Measurements from ENCODE around the gene SPECC1.
"Not testable (repeated sequence)": the region's sequence is repeated elsewhere in the genome, so short reads cannot be mapped to it uniquely, and the experiment has no call there.

SPECC1 gene

GRCh38 chr17:20246692-20247091 is 237.5 kb downstream of the SPECC1 start:
- DNase-seq: no peak

- DNase-seq: no peak
Observed at GRCh38 chr17:20253323-20253722, 244.2 kb downstream of the SPECC1 start.

- DNase-seq: no peak
Observed at GRCh38 chr17:20254541-20254940, 245.4 kb downstream of the SPECC1 start.

- no peak for DNase-seq
Observed at GRCh38 chr17:20256144-20256543, 247.0 kb downstream of the SPECC1 start.

GRCh38 chr17:20257008-20257407 is 247.8 kb downstream of the SPECC1 start:
- DNase-seq: no peak

- no peak for DNase-seq
Observed at GRCh38 chr17:20257798-20258197, 248.6 kb downstream of the SPECC1 start.

- no peak for DNase-seq
Observed at GRCh38 chr17:20259668-20260067, 250.5 kb downstream of the SPECC1 start.

GRCh38 chr17:20260268-20260667 is 251.1 kb downstream of the SPECC1 start:
- DNase-seq: no peak

- no peak for DNase-seq
Observed at GRCh38 chr17:20262226-20263114, 253.3 kb downstream of the SPECC1 start.

GRCh38 chr17:20263115-20263433 is 253.9 kb downstream of the SPECC1 start:
- not testable (repeated sequence) for DNase-seq

- no peak for DNase-seq
Observed at GRCh38 chr17:20263595-20263994, 254.4 kb downstream of the SPECC1 start.

- DNase-seq: no peak
Observed at GRCh38 chr17:20264996-20265395, 255.8 kb downstream of the SPECC1 start.

- DNase-seq: no peak
Observed at GRCh38 chr17:20266806-20267458, 257.8 kb downstream of the SPECC1 start.

GRCh38 chr17:20267459-20267842 is 258.3 kb downstream of the SPECC1 start:
- DNase-seq: peak; percentile 29 to 40

GRCh38 chr17:20270369-20270768 is 261.2 kb downstream of the SPECC1 start:
- DNase-seq: no peak

- no peak for DNase-seq
Observed at GRCh38 chr17:20271011-20271610, 262.0 kb downstream of the SPECC1 start.

- DNase-seq: peak in 1 of 2 donors; percentile 27
Observed at GRCh38 chr17:20273741-20274500, 264.8 kb downstream of the SPECC1 start.

GRCh38 chr17:20275653-20276052 is 266.5 kb downstream of the SPECC1 start:
- DNase-seq: no peak

GRCh38 chr17:20276421-20276820 is 267.3 kb downstream of the SPECC1 start:
- DNase-seq: no peak

GRCh38 chr17:20278805-20279204 is 269.6 kb downstream of the SPECC1 start:
- DNase-seq: no peak

- no peak for DNase-seq
Observed at GRCh38 chr17:20279631-20280030, 270.5 kb downstream of the SPECC1 start.

GRCh38 chr17:20280051-20280450 is 270.9 kb downstream of the SPECC1 start:
- DNase-seq: no peak

- no peak for DNase-seq
Observed at GRCh38 chr17:20280851-20281250, 271.7 kb downstream of the SPECC1 start.

Data from stimulated activated CD4-positive, alpha-beta T cell treated with anti-CD3 and anti-CD28 coated beads, Interleukin-2, amount 100 ng/mL, for 24 hours (primary cell).